Upper lobe of left lung (tissue), 4 donors: ENCODE measurements around the gene ATP11C.
"Not testable (repeated sequence)": the region's sequence is repeated elsewhere in the genome, so short reads cannot be mapped to it uniquely, and the experiment has no call there.

ENCODE experiments used
- EP300 ChIP-seq, 4 donors: sonication (generic); formaldehyde crosslinking; IDR thresholded peaks; one replicate each; pipeline ENCODE4 v1.5.1; 2017; ENCODE audit warnings: antibody characterized with exemption in 4 of 4, control low read depth in 2 of 4
- POLR2A ChIP-seq, 4 donors: fragments of 450-650 bp; IDR thresholded peaks; one replicate each; pipeline ENCODE4 v1.5.1; 2016 to 2017; ENCODE audit warnings: antibody characterized with exemption in 4 of 4, mild to moderate bottlenecking in 2 of 4
- POLR2AphosphoS5 ChIP-seq, 2 donors: sonication (generic); formaldehyde crosslinking; IDR thresholded peaks; one replicate each; pipeline ENCODE4 v1.5.1; 2017; ENCODE audit warnings: antibody characterized with exemption in 2 of 2
- TF ChIP-seq, protein P1 (sequence below), 6 experiments: fragments of 450-650 bp in 4 of 6; fragments of 200-600 bp in 2 of 6; sonication (generic) in 2 of 6; IDR thresholded peaks; one replicate each; pipeline ENCODE4 v1.5.1; 2016 to 2019; ENCODE audit warnings: antibody characterized with exemption in 6 of 6

GRCh38 chrX:139836335-139836734 is 96.5 kb downstream of the ATP11C start:
- TF ChIP-seq POLR2AphosphoS5, POLR2A, EP300 (IDR thresholded peaks at IDR 0.05): not testable (repeated sequence)
- TF ChIP-seq, protein P1, sequence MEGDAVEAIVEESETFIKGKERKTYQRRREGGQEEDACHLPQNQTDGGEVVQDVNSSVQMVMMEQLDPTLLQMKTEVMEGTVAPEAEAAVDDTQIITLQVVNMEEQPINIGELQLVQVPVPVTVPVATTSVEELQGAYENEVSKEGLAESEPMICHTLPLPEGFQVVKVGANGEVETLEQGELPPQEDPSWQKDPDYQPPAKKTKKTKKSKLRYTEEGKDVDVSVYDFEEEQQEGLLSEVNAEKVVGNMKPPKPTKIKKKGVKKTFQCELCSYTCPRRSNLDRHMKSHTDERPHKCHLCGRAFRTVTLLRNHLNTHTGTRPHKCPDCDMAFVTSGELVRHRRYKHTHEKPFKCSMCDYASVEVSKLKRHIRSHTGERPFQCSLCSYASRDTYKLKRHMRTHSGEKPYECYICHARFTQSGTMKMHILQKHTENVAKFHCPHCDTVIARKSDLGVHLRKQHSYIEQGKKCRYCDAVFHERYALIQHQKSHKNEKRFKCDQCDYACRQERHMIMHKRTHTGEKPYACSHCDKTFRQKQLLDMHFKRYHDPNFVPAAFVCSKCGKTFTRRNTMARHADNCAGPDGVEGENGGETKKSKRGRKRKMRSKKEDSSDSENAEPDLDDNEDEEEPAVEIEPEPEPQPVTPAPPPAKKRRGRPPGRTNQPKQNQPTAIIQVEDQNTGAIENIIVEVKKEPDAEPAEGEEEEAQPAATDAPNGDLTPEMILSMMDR (IDR thresholded peaks at IDR 0.05), result not testable (repeated sequence)
